PC-3 (cell line): ENCODE data around the gene EPHB1. TPM values are rescaled to one million over a fixed set of nuclear protein-coding genes. Genes with fewer than 3 reads are reported as not detected.
A peak's percentile ranks its signal among the peaks of the same experiment; 100 is the strongest.

ENCODE experiments used
- ATAC-seq: fragments of 200-7000 bp; cut with Tn5 transposase; 2 replicates; pipeline ENCODE4 v1.9.1; 2020; ENCODE audit warnings: mild to moderate bottlenecking, moderate library complexity
- BruUV-seq: library from RNA; stranded (reverse); fragments of 400-500 nt; replicated peaks from 2 replicates; lab custom pipeline; 2021; lab: Mats Ljungman, UMichigan
- CTCF ChIA-PET: fragments of 300-600 bp; sonication (Branson Sonifier 250); formaldehyde crosslinking; loops from one replicate; lab custom pipeline; 2022; ENCODE audit warnings: antibody characterized with exemption; lab: Charles Lee
- POLR2A ChIA-PET: fragments of 300-600 bp; sonication (Branson Sonifier 250); formaldehyde crosslinking; loops from one replicate; lab custom pipeline; 2022; ENCODE audit warnings: antibody characterized with exemption; ENCODE audit not compliant: unreplicated experiment; lab: Charles Lee
- DNase-seq: peaks from one replicate; pipeline ENCODE4 v3.0.0-alpha.2; 2015
- H2AFZ ChIP-seq: fragments of 300-600 bp; sonication (generic); 2 replicates; pipeline ENCODE4 v1.6.0; 2016; ENCODE audit warnings: antibody characterized with exemption, low read length
- H3F3A ChIP-seq: fragments of 300-600 bp; sonication (generic); one replicate; pipeline ENCODE4 v1.6.0; 2017; ENCODE audit warnings: antibody characterized with exemption, low read length, control low read depth, mild to moderate bottlenecking; ENCODE audit not compliant: unreplicated experiment
- H3K27ac ChIP-seq: fragments of 300-600 bp; sonication (generic); 2 replicates; pipeline ENCODE4 v1.5.1; 2016; ENCODE audit warnings: mild to moderate bottlenecking, low read length
- H3K27me3 ChIP-seq: fragments of 300-600 bp; sonication (generic); 2 replicates; pipeline ENCODE4 v1.6.1; 2016; ENCODE audit warnings: low read length, mixed read lengths
- H3K36me3 ChIP-seq: fragments of 300-600 bp; sonication (generic); 2 replicates; pipeline ENCODE4 v1.6.1; 2016; ENCODE audit warnings: low read depth, mixed run types, low read length, mixed read lengths
- H3K4me1 ChIP-seq: fragments of 300-600 bp; sonication (generic); 2 replicates; pipeline ENCODE4 v1.5.1; 2016; ENCODE audit warnings: low read length; ENCODE audit not compliant: insufficient read depth
- H3K4me2 ChIP-seq: fragments of 300-600 bp; sonication (generic); 2 replicates; pipeline ENCODE4 v1.6.0; 2016; ENCODE audit warnings: low read length
- H3K4me3 ChIP-seq: fragments of 300-600 bp; sonication (generic); 2 replicates; pipeline ENCODE4 v1.5.1; 2016; ENCODE audit warnings: mild to moderate bottlenecking, low read length, mixed read lengths
- H3K79me2 ChIP-seq: fragments of 300-600 bp; sonication (generic); 2 replicates; pipeline ENCODE4 v1.6.1; 2017; ENCODE audit warnings: low read length, mixed read lengths
- H3K9ac ChIP-seq: fragments of 300-600 bp; sonication (generic); 2 replicates; pipeline ENCODE4 v1.6.0; 2016; ENCODE audit warnings: mild to moderate bottlenecking, low read length
- H3K9me2 ChIP-seq: fragments of 300-600 bp; sonication (generic); replicated peaks from 2 replicates; pipeline ENCODE4 v1.6.1; 2016; ENCODE audit warnings: mixed run types, low read length, mixed read lengths
- H3K9me3 ChIP-seq: fragments of 300-600 bp; sonication (generic); 2 replicates; pipeline ENCODE4 v1.6.1; 2016; ENCODE audit warnings: low read length, mixed read lengths
- H4K20me1 ChIP-seq: fragments of 300-600 bp; sonication (generic); 2 replicates; pipeline ENCODE4 v1.6.1; 2016; ENCODE audit warnings: low read length, mixed read lengths
- CTCF ChIP-seq: fragments of 300-600 bp; sonication (generic); conservative IDR thresholded peaks from 2 replicates; pipeline ENCODE4 v1.5.1; 2017; ENCODE audit warnings: antibody characterized with exemption, low read depth, mild to moderate bottlenecking, low read length
- EZH2 ChIP-seq: fragments of 300-600 bp; sonication (generic); IDR thresholded peaks from one replicate; pipeline ENCODE4 v1.6.1; 2017; ENCODE audit warnings: antibody characterized with exemption, mild to moderate bottlenecking, low read length; ENCODE audit not compliant: unreplicated experiment
- EZH2phosphoT487 ChIP-seq: fragments of 300-600 bp; sonication (generic); IDR thresholded peaks from 2 replicates; pipeline ENCODE4 v1.6.1; 2018; ENCODE audit warnings: mild to moderate bottlenecking, antibody characterized with exemption, low read length, borderline replicate concordance
- intact Hi-C: fragments of 100-400 bp; cut with micrococcal nuclease; formaldehyde crosslinking; loops from 2 replicates; pipeline ENCODE4 v1.9.0; 2023
- total RNA-seq: library from RNA; depleted of rRNA; stranded (reverse); fragments of >200 nt; gene quantifications from 2 replicates; pipeline ENCODE4 v1.2.3, GENCODE V29; 2014

EPHB1 gene
- total RNA-seq, 1 experiment from 2014 or later, result 0.69 TPM

DNA sequence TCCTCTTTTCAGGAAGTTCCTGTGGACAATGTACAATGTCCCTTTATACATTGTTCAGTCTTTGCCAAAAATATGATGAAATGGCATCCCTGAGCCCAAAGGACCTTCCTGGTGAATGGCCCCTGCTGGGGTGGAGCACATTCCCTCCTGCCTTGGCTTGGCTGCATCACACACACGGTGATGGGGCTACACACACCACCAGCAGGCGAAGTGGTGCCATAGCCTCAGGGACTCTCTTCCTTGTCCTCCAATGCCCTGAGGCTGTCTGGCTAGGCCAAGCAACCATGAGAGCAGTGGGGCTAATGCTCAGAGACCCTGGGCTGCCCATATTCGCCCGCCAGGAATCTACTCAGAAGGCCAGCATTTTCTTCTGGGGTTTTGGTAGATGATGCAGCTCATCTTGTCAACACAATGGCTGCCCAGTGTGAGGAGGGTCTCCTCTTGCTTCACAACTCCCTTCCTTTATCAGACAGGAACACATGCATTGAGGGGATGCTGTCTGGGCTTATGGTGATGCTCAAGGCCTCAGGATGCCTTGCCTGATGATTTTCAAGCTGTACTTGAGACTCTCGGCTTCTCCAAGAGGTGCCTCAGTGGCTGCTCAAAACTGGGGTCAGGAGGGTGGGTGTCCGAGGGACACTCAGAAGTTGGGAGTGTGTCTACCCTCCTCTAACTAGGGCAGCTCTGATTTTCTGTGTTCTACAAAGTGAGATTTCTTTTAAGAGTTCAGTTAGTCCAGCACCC lies 40.9 kb upstream of the EPHB1 start:
- no peak overlapping the region for H3K4me3 ChIP-seq
- ATAC-seq (no peak), DNase-seq (no peak)
- TF ChIP-seq EZH2phosphoT487, result no peak
- no peak for TF ChIP-seq EZH2
- TF ChIP-seq CTCF, result no peak
- no peaks in the 10 kb centered on the region for H3K36me3 ChIP-seq
- no peaks in the 10 kb centered on the region for H3K9me3 ChIP-seq
- no TSS peak for BruUV-seq
- H3F3A ChIP-seq, result no peaks in the 10 kb centered on the region
- H3K9ac ChIP-seq, result no peak overlapping the region
- no peaks in the 10 kb centered on the region for H4K20me1 ChIP-seq
- no peak overlapping the region for H2AFZ ChIP-seq
- H3K27ac ChIP-seq, result no peak overlapping the region
- H3K79me2 ChIP-seq, result no peaks in the 10 kb centered on the region
- POLR2A ChIA-PET, result no interaction called here
- CTCF ChIA-PET, result no interaction called here
- H3K4me2 ChIP-seq, result no peak overlapping the region
- intact Hi-C loops, result no loop called here
- H3K4me1 ChIP-seq, result no peaks in the 10 kb centered on the region
- H3K9me2 ChIP-seq, result no peaks in the 10 kb centered on the region
- 0 out of 2 replicates have a peak, but pooled peaks cover under 1% of the 10 kb centered on the region for H3K27me3 ChIP-seq

DNA sequence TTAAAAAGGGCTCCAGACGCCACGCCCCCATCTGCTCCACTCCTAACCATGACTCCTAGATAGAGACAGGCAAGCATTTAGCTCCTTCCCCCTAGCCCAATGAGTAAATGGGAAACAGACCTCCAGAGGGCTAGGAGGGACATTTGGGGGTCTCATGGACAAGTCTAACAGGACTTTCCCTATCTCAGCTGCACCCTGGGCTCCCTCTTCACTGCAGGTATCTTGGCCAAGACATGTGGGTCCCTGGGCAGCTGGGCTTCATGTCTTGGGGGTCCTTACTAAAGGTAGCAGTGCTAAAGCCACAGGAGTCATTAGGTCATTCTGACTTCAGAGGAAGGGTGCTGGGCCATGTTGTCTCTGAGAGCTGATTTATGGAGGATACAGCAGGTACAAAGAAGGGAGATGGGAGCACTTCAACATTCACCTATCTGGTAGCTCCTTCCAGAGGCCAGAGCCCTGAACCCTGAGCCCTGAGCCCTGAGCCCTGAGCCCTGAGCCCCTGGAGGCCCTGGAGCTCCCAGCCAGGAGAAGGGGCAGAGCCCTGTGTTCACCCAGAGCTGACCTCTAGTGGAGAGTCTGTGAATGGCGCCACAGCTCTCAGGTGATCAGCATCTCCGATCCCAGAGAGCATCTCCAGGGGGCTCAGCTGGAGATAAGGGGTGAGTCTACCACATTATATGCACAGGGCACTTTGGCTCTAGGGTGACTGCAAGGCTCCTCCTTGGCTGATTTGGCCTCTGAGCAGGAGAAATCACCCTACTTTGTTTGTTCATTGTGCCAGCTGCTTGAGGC lies 40.1 kb upstream of the EPHB1 start:
- CTCF ChIA-PET, result no interaction called here
- no peaks in the 10 kb centered on the region for H3K36me3 ChIP-seq
- TF ChIP-seq CTCF (peak; percentile 67), EZH2phosphoT487 (no peak)
- no peak overlapping the region for H3K27ac ChIP-seq
- H2AFZ ChIP-seq, result no peak overlapping the region
- H3K9me3 ChIP-seq, result no peaks in the 10 kb centered on the region
- H3K9ac ChIP-seq, result no peak overlapping the region
- intact Hi-C loops, result loop anchor here (5.0 kb wide), 1 partner anchor 153 kb away; no protein-coding TSS in a partner anchor
- BruUV-seq, result no TSS peak
- H3K4me1 ChIP-seq, result no peaks in the 10 kb centered on the region
- H3K4me3 ChIP-seq, result no peak overlapping the region
- H3K9me2 ChIP-seq, result no peaks in the 10 kb centered on the region
- DNase-seq, result peak; percentile 61
- H3K27me3 ChIP-seq, result 0 out of 2 replicates have a peak, but pooled peaks cover 6% of the 10 kb centered on the region
- H4K20me1 ChIP-seq, result no peaks in the 10 kb centered on the region
- no peaks in the 10 kb centered on the region for H3F3A ChIP-seq
- POLR2A ChIA-PET, result no interaction called here
- no peak overlapping the region for H3K4me2 ChIP-seq
- no peaks in the 10 kb centered on the region for H3K79me2 ChIP-seq
- peak; percentile 61; the same call in 1 of the 2 replicates for ATAC-seq
